Parathyroid adenoma (tissue), 2 donors: ENCODE data around the gene PAMR1.

ENCODE experiments used
- H2AFZ ChIP-seq: fragments of 300-600 bp; sonication (generic); one replicate; pipeline ENCODE4 v1.7.0; 2017; ENCODE audit warnings: antibody characterized with exemption, mild to moderate bottlenecking
- H3K27ac ChIP-seq: fragments of 300-600 bp; sonication (generic); one replicate; pipeline ENCODE4 v1.7.0; 2017
- H3K27me3 ChIP-seq: fragments of 300-600 bp; sonication (generic); one replicate; pipeline ENCODE4 v1.7.0; 2017; ENCODE audit warnings: low read length; ENCODE audit not compliant: control insufficient read depth, insufficient read depth
- H3K36me3 ChIP-seq: fragments of 300-600 bp; sonication (generic); one replicate; pipeline ENCODE4 v1.7.0; 2017; ENCODE audit warnings: low read length; ENCODE audit not compliant: control insufficient read depth, insufficient read depth
- H3K4me1 ChIP-seq: fragments of 300-600 bp; sonication (generic); one replicate; pipeline ENCODE4 v1.7.0; 2017; ENCODE audit warnings: control low read depth
- H3K4me2 ChIP-seq: fragments of 300-600 bp; sonication (generic); one replicate; pipeline ENCODE4 v1.7.0; 2017; ENCODE audit warnings: low read length
- H3K4me3 ChIP-seq: fragments of 300-600 bp; sonication (generic); one replicate; pipeline ENCODE4 v1.7.0; 2017; ENCODE audit warnings: low read depth, low read length
- H3K79me2 ChIP-seq: fragments of 300-600 bp; sonication (generic); one replicate; pipeline ENCODE4 v1.7.0; 2017; ENCODE audit warnings: control low read depth
- H3K9ac ChIP-seq: fragments of 300-600 bp; sonication (generic); one replicate; pipeline ENCODE4 v1.7.0; 2017; ENCODE audit warnings: mild to moderate bottlenecking
- H3K9me3 ChIP-seq: fragments of 300-600 bp; sonication (generic); one replicate; pipeline ENCODE4 v1.7.0; 2017; ENCODE audit warnings: low read length; ENCODE audit not compliant: control insufficient read depth
- CTCF ChIP-seq: fragments of 300-600 bp; sonication (generic); IDR thresholded peaks from one replicate; pipeline ENCODE4 v1.7.0; 2017; ENCODE audit warnings: antibody characterized with exemption, mild to moderate bottlenecking
- donor health status: primary hyperparathyroidism.

PAMR1 gene

GRCh38 chr11:35496416-35496815 lies 29.0 kb downstream of the PAMR1 start:
- H3K27me3 ChIP-seq, result no peaks in the 10 kb centered on the region
- no peaks in the 10 kb centered on the region for H3K36me3 ChIP-seq
- H3K27ac ChIP-seq, result no peak overlapping the region
- H3K9me3 ChIP-seq, result no peaks in the 10 kb centered on the region
- no peak for TF ChIP-seq CTCF
- no peak overlapping the region for H3K9ac ChIP-seq
- H3K79me2 ChIP-seq, result no peaks in the 10 kb centered on the region
- no peak overlapping the region for H2AFZ ChIP-seq
- no peaks in the 10 kb centered on the region for H3K4me1 ChIP-seq
- H3K4me2 ChIP-seq, result no peak overlapping the region
- no peak overlapping the region for H3K4me3 ChIP-seq

- Histone ChIP-seq H2AFZ (no peak overlapping the region), H3K4me3 (no peak overlapping the region), H3K79me2 (no peaks in the 10 kb centered on the region), H3K4me2 (no peak overlapping the region), H3K36me3 (no peaks in the 10 kb centered on the region), H3K27me3 (no peaks in the 10 kb centered on the region), H3K27ac (no peak overlapping the region), H3K9me3 (no peaks in the 10 kb centered on the region), H3K9ac (no peak overlapping the region), H3K4me1 (no peaks in the 10 kb centered on the region)
- TF ChIP-seq CTCF, result no peak
Measured at GRCh38 chr11:35494957-35495490, 30.4 kb downstream of the PAMR1 start.

- H3K4me2 ChIP-seq, result no peak overlapping the region
- H3K79me2 ChIP-seq, result no peaks in the 10 kb centered on the region
- H3K27me3 ChIP-seq, result no peaks in the 10 kb centered on the region
- no peak overlapping the region for H3K9ac ChIP-seq
- no peaks in the 10 kb centered on the region for H3K4me1 ChIP-seq
- no peak overlapping the region for H3K4me3 ChIP-seq
- no peak overlapping the region for H2AFZ ChIP-seq
- no peak overlapping the region for H3K27ac ChIP-seq
- no peak for TF ChIP-seq CTCF
- H3K9me3 ChIP-seq, result no peaks in the 10 kb centered on the region
- no peaks in the 10 kb centered on the region for H3K36me3 ChIP-seq
Measured at GRCh38 chr11:35491231-35491871, 34.1 kb downstream of the PAMR1 start.

- Histone ChIP-seq H3K27ac (no peak overlapping the region), H3K4me3 (no peak overlapping the region), H3K9me3 (no peaks in the 10 kb centered on the region), H3K36me3 (no peaks in the 10 kb centered on the region), H3K27me3 (no peaks in the 10 kb centered on the region), H3K4me2 (no peak overlapping the region), H3K9ac (no peak overlapping the region), H3K4me1 (no peaks in the 10 kb centered on the region), H3K79me2 (no peaks in the 10 kb centered on the region), H2AFZ (no peak overlapping the region)
- no peak for TF ChIP-seq CTCF
Measured at GRCh38 chr11:35488117-35488516, 37.3 kb downstream of the PAMR1 start.

GRCh38 chr11:35487532-35488078 lies 37.8 kb downstream of the PAMR1 start:
- TF ChIP-seq CTCF, result no peak

More at GRCh38 chr11:35487532-35488078, 37.8 kb downstream of the PAMR1 start:
- H3K4me1 ChIP-seq, result no peaks in the 10 kb centered on the region
- H3K36me3 ChIP-seq, result no peaks in the 10 kb centered on the region
- H3K4me3 ChIP-seq, result no peak overlapping the region
- no peak overlapping the region for H3K4me2 ChIP-seq
- no peaks in the 10 kb centered on the region for H3K79me2 ChIP-seq
- H3K27me3 ChIP-seq, result no peaks in the 10 kb centered on the region
- H3K9ac ChIP-seq, result no peak overlapping the region
- H3K27ac ChIP-seq, result no peak overlapping the region
- H2AFZ ChIP-seq, result no peak overlapping the region
- no peaks in the 10 kb centered on the region for H3K9me3 ChIP-seq
